IPS-NIHi7 (cell line): ENCODE results near the gene FIBIN.

Experiments used
- DNase-seq: peaks from one replicate; pipeline ENCODE4 v3.0.0; 2012; ENCODE audit warnings: mixed read lengths; ENCODE audit errors: extremely low spot score

Gene FIBIN

GRCh38 chr11:27022659-27023251 is 28.8 kb downstream of the FIBIN start:
- no peak for DNase-seq

- DNase-seq, result no peak
Measured at GRCh38 chr11:27024865-27025264, 31.0 kb downstream of the FIBIN start.

- no peak for DNase-seq
Measured at GRCh38 chr11:27025312-27025955, 31.5 kb downstream of the FIBIN start.

- DNase-seq, result no peak
Measured at GRCh38 chr11:27025957-27026733, 32.2 kb downstream of the FIBIN start.

- DNase-seq, result no peak
Measured at GRCh38 chr11:27028561-27028965, 34.7 kb downstream of the FIBIN start.

- DNase-seq, result no peak
Measured at GRCh38 chr11:27029966-27030365, 36.1 kb downstream of the FIBIN start.

- DNase-seq, result no peak
Measured at GRCh38 chr11:27031754-27032153, 37.8 kb downstream of the FIBIN start.

- peak; percentile 33 for DNase-seq
Measured at GRCh38 chr11:27039873-27040272, 46.0 kb downstream of the FIBIN start.

GRCh38 chr11:27040302-27041115 is 46.6 kb downstream of the FIBIN start, which contains the start of gene BBOX1:
Gene BBOX1 (plus strand): TSS chr11:27040815. CDS start chr11:27055431, 14,616 bp downstream.
- DNase-seq, result no peak

- DNase-seq, result no peak
Measured at GRCh38 chr11:27041141-27041899, 47.4 kb downstream of the FIBIN start.
